ENCODE measurements around the gene NLGN1. TPM values are rescaled to one million over a fixed set of nuclear protein-coding genes. Genes with fewer than 3 reads are reported as not detected.

The NLGN1 gene
- total RNA-seq, 1 donor from 2014 or later, result not detected

DNA sequence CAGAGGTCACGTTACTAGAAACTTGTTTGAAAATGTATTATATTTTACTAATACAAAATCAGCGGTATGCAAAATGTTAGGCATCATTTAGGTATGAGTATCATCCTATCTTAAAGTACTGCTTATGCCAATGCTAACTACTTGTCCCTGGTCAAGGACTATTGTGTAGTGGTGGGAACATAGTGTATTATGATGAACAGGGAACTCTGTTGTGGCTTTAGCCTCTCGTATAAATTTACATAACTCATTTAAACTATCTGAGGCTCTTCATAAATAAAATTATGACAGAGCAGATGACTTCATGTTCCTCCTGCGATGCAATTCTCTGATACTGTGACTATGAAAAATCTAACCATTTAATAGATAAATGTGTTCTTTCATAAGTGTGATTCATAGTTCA lies 451.9 kb downstream of the NLGN1 start:
- no peaks in the 10 kb centered on the region for H3K4me1 Mint-ChIP-seq
- no peaks in the 10 kb centered on the region for H3K27me3 Mint-ChIP-seq
- DNase-seq (no peak), ATAC-seq (ENCODE audit: low read depth) (no peak)
- ChIA-PET POLR2A (no interaction called here), CTCF (no interaction called here)
- intact Hi-C loops (cut with micrococcal nuclease), result no loop called here
- no peaks in the 10 kb centered on the region for H3K36me3 Mint-ChIP-seq (ENCODE audit: low read depth)
- TF ChIP-seq, protein P1, sequence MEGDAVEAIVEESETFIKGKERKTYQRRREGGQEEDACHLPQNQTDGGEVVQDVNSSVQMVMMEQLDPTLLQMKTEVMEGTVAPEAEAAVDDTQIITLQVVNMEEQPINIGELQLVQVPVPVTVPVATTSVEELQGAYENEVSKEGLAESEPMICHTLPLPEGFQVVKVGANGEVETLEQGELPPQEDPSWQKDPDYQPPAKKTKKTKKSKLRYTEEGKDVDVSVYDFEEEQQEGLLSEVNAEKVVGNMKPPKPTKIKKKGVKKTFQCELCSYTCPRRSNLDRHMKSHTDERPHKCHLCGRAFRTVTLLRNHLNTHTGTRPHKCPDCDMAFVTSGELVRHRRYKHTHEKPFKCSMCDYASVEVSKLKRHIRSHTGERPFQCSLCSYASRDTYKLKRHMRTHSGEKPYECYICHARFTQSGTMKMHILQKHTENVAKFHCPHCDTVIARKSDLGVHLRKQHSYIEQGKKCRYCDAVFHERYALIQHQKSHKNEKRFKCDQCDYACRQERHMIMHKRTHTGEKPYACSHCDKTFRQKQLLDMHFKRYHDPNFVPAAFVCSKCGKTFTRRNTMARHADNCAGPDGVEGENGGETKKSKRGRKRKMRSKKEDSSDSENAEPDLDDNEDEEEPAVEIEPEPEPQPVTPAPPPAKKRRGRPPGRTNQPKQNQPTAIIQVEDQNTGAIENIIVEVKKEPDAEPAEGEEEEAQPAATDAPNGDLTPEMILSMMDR (IDR thresholded peaks at IDR 0.05), result no peak
- no peak overlapping the region for H3K4me3 Mint-ChIP-seq
- no peak overlapping the region for H3K27ac Mint-ChIP-seq
- H3K9me3 Mint-ChIP-seq, result no peaks in the 10 kb centered on the region

DNA sequence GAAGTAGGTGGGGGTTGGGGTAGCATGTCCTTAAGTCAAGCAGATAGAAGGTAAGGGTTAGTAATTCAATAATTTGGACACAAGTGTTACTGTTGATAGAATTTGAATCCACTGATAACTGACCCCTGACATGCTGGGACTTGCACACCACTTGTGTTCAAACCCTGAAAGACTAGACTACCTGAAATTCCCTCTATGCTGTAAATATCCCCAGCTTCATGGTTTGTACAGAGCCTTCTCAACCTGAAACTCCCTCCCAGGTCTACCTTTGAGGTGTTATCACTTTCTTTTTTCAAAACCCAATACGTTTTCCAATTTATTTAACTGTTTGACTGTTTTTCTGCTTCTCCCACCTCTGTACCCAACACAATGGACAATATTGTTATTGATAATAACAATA lies 459.6 kb downstream of the NLGN1 start:
- ChIA-PET POLR2A (no interaction called here), CTCF (no interaction called here)
- Mint-ChIP-seq H3K4me1 (no peaks in the 10 kb centered on the region), H3K4me3 (no peak overlapping the region), H3K36me3 (ENCODE audit: low read depth) (no peaks in the 10 kb centered on the region), H3K27me3 (no peaks in the 10 kb centered on the region), H3K9me3 (no peaks in the 10 kb centered on the region), H3K27ac (no peak overlapping the region)
- intact Hi-C loops (cut with micrococcal nuclease), result no loop called here
- ATAC-seq (ENCODE audit: low read depth) (no peak), DNase-seq (no peak)
- TF ChIP-seq, protein P1 (IDR thresholded peaks at IDR 0.05), result no peak

DNA sequence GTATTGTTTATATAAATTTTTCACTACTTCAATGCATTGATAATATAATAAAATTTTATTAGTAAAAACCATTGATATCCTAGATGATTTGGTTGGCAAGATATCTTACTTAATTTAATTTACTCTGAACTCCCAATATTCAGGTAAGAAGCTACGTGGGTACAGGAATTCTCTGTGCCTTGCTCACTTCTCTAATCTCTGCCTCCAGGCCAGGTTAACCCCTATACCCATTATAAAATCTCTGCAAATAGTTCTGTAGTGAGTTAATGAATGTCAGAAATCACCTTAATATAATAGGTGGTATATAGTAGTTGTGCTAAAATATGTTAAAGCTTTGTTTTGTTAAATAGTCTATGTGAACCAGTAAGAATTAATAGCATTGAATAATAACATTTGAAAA lies 465.2 kb downstream of the NLGN1 start:
- TF ChIP-seq, protein P1 (IDR thresholded peaks at IDR 0.05), result no peak
- no peak for DNase-seq
- Mint-ChIP-seq H3K27ac (no peak overlapping the region), H3K4me3 (no peak overlapping the region), H3K4me1 (no peaks in the 10 kb centered on the region), H3K9me3 (peaks cover 3% of the 10 kb centered on the region), H3K36me3 (ENCODE audit: low read depth) (no peaks in the 10 kb centered on the region), H3K27me3 (no peaks in the 10 kb centered on the region)
- no peak for ATAC-seq (ENCODE audit: low read depth)
- ChIA-PET CTCF (no interaction called here), POLR2A (interaction anchor here (0.7 kb wide), 1 partner anchor 31 kb away, joined by 3 read pairs; no protein-coding TSS in a partner anchor)
- intact Hi-C loops (cut with micrococcal nuclease), result no loop called here

DNA sequence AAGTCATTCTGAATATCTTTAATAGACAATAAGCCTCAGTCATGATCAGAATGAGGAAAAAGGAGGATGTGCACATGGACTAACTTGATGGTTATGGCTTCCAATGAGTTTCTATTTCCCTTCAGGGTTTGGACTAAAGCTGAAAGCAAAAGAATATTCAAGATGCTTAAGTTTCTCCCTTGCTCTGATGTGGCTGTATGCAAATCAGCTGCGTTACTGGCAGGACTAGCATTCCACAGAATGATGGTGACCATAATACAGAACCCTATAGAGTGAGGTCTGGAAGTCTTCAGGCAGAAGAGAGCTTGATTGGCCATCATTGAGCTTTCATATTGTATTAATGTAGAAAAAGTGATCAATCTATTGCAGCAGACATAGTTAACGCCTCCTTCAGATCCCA lies 466.0 kb downstream of the NLGN1 start:
- DNase-seq (no peak), ATAC-seq (ENCODE audit: low read depth) (no peak)
- Mint-ChIP-seq H3K9me3 (peaks cover 6% of the 10 kb centered on the region), H3K27me3 (no peaks in the 10 kb centered on the region), H3K36me3 (ENCODE audit: low read depth) (no peaks in the 10 kb centered on the region), H3K4me3 (no peak overlapping the region), H3K27ac (no peak overlapping the region), H3K4me1 (no peaks in the 10 kb centered on the region)
- intact Hi-C loops (cut with micrococcal nuclease), result no loop called here
- TF ChIP-seq, protein P1 (IDR thresholded peaks at IDR 0.05), result no peak
- ChIA-PET CTCF (no interaction called here), POLR2A (interaction anchor here (0.7 kb wide), 1 partner anchor 32 kb away, joined by 3 read pairs; no protein-coding TSS in a partner anchor)

DNA sequence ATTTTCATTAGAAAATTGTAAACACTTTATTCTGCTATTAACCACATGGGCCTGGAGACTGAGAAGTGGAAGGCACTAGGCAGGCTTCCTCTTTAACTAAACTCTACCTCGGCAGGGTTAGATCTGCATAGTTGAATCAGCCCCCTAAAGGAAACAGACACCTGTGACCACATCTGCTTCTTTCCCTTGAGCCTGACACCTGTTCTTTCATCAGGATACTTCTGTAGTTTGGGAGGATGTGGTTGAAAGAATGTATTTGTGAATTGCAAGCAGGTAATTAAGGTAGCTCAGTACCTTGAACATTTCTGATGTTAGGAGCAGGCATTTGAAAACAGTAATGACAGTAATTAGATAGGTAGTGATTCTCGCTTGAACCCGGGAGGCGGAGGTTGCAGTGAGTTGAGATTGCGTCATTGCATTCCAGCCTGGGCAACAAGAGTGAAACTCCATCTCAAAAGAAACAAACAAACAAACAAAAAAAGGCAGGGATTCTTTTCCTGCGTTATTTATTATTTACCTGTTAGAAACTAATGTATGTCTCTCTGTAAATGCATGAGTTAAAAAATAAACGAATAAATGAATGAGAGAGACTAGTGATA lies 468.5 kb downstream of the NLGN1 start:
- no peaks in the 10 kb centered on the region for H3K36me3 Mint-ChIP-seq (ENCODE audit: low read depth)
- H3K4me3 Mint-ChIP-seq, result no peak overlapping the region
- H3K9me3 Mint-ChIP-seq, result peaks cover 6% of the 10 kb centered on the region
- no peaks in the 10 kb centered on the region for H3K4me1 Mint-ChIP-seq
- no peak overlapping the region for H3K27ac Mint-ChIP-seq
- intact Hi-C loops (cut with micrococcal nuclease), result no loop called here
- no peaks in the 10 kb centered on the region for H3K27me3 Mint-ChIP-seq
- TF ChIP-seq, protein P1 (IDR thresholded peaks at IDR 0.05), result no peak
- ATAC-seq (ENCODE audit: low read depth) (no peak), DNase-seq (no peak)
- ChIA-PET CTCF (no interaction called here), POLR2A (no interaction called here)

All from activated B cell treated with CpG ODN at 0.5 μM for 24 hours (primary cell).